Mucosa of descending colon (tissue), 3 donors: ENCODE results near the gene TRIO. TPM values are rescaled to one million over a fixed set of nuclear protein-coding genes. Genes with fewer than 3 reads are reported as not detected.

ENCODE experiments used
- ATAC-seq: fragments of 200-7000 bp; cut with Tn5 transposase; one replicate; pipeline ENCODE4 v1.9.1; 2020; ENCODE audit warnings: mild to moderate bottlenecking, moderate library complexity
- DNase-seq, 3 donors: peaks; one replicate each; pipeline ENCODE4 v3.0.0-alpha.2; 2020
- H3K36me3 ChIP-seq: fragments of 200-600 bp; one replicate; pipeline ENCODE4 v1.8.0; 2021; ENCODE audit warnings: low read depth, mild to moderate bottlenecking
- H3K4me1 ChIP-seq: fragments of 200-600 bp; one replicate; pipeline ENCODE4 v1.8.0; 2021; ENCODE audit warnings: low read depth, mild to moderate bottlenecking
- H3K4me3 ChIP-seq: fragments of 200-600 bp; one replicate; pipeline ENCODE4 v1.8.0; 2021; ENCODE audit warnings: mild to moderate bottlenecking
- H3K9me3 ChIP-seq: fragments of 200-600 bp; one replicate; pipeline ENCODE4 v1.8.0; 2021; ENCODE audit warnings: mild to moderate bottlenecking
- CTCF ChIP-seq: fragments of 200-600 bp; IDR thresholded peaks from one replicate; pipeline ENCODE4 v1.8.0; 2022; ENCODE audit warnings: antibody characterized with exemption, mild to moderate bottlenecking
- intact Hi-C, 2 donors: fragments of 100-400 bp; cut with DNase I in 1 of 2; cut with micrococcal nuclease in 1 of 2; formaldehyde crosslinking; loops; one replicate each; pipeline versions ENCODE4 v1.11.0 to v1.11.1; 2022; cut with DNase I, micrococcal nuclease
- total RNA-seq, 3 donors: library from RNA; stranded (reverse); fragmentation: NEBNext Ultra II Directional in 2 of 3; extraction: Animal tissue kit (Norgen Biotek cat#: 25700) in 2 of 3; gene quantifications; one replicate each; pipeline versions ENCODE4 v1.2.1 to v1.2.4, GENCODE V29; 2021 to 2023
- donor health status: DM: no; HTN: no; CAD: no; lungs with moderate emphysema.
- donor health status: DM: no; HTN: no; CAD: no.
- donor health status: DM: no; HTN: yes; CAD: no.

Gene TRIO
- total RNA-seq, 3 donors from 2014 or later, result 164 to 231 (median 168) TPM

DNA sequence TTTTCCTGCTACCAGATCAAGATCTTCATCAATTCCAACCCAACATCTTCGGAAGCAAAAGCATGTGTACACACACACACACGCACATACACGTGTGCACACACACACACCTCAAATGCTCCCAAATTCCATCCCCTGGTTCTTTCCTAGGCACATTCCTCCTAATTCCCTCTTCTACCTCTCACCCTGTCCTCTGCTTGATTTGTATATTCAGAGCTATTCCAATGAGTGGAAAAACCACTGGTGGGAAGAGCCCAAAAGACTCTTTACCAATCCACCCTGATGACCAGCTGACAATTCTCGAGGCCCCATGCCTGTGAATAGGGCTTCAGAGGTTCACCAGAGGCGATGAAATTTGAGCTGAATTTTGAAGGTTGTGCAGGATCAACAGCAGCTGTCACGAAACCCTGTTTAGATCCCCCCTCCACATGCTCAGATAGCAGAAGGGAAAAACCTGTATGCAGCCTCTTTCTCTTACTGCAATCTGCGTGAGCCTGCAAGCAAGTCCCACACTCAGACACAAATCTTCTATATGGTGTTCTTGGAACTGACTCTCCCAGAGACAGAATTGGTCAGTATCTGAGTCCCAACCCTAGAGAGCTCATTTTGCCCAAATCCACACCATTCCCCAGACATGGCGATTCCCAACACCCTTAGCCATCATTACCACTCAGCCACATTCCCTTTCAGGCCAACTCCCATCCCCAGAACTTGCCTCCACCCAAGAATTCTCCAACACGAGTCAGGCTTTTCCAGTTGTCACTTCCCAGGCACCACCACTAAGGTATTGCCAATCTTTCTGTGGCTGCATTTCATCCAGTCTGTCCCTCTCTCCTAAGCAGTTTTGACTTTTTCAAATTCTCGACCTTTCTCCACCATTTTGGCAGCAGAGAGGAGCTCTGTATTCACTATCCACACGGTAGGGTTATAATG, 4.3 kb upstream of the TRIO start:
- TF ChIP-seq CTCF, result no peak
- H3K4me3 ChIP-seq, result no peak overlapping the region
- no peaks in the 10 kb centered on the region for H3K36me3 ChIP-seq
- no peaks in the 10 kb centered on the region for H3K4me1 ChIP-seq
- H3K9me3 ChIP-seq, result no peaks in the 10 kb centered on the region
- ATAC-seq, result no peak
- intact Hi-C loops, result no loop called here
- no peak for DNase-seq

- no peak overlapping the region for H3K4me3 ChIP-seq
- no peak for TF ChIP-seq CTCF
- H3K9me3 ChIP-seq, result no peaks in the 10 kb centered on the region
- DNase-seq (no peak), ATAC-seq (no peak)
- H3K36me3 ChIP-seq, result no peaks in the 10 kb centered on the region
- peaks cover 14% of the 10 kb centered on the region for H3K4me1 ChIP-seq
- intact Hi-C loops, result loop anchor here (5.0 to 10.0 kb wide), 4 partner anchors 63 to 131 kb away; no protein-coding TSS in a partner anchor
These were observed 1.4 kb upstream of the TRIO start for GRCh38 chr5:14141764-14142163.

DNA sequence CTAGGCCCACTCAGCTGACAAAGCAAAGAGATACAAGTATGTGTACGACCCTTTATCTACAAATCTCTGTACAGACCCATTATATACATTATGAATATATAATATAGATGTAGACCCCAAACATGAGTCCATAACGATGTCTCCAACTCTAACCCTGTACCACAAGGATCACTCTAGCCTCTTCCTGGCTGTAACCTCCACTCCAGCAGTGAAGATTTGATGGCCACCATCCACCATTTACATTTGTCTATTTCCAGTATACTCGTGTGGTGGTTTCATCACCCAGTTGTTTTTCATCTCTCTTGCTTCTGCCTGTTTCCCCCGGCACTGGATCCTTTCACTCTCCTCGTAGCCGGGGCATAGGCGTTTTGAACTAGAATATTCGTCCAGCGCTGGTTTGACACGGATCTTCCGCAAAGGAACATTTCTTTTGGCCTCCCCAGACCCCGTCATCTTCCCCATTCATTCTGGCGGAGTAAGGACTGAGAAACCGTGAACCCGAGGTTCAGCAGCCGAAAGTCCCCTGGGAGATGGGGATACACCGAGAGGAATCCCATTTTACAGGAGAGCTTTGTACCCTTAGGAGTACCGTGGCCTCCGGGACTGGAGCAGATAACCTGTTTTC, 828 bp upstream of the TRIO start:
- no peak for TF ChIP-seq CTCF
- ATAC-seq, result no peak
- Histone ChIP-seq H3K4me3 (peak overlapping the region; percentile 37), H3K4me1 (peaks cover 20% of the 10 kb centered on the region), H3K9me3 (no peaks in the 10 kb centered on the region), H3K36me3 (no peaks in the 10 kb centered on the region)
- intact Hi-C loops, result loop anchor here (5.0 to 10.0 kb wide), 4 partner anchors 62 to 130 kb away; no protein-coding TSS in a partner anchor
- no peak for DNase-seq

- ATAC-seq (no peak), DNase-seq (no peak)
- H3K9me3 ChIP-seq, result no peaks in the 10 kb centered on the region
- peak overlapping the region; percentile 82 for H3K4me3 ChIP-seq
- intact Hi-C loops, result loop anchor here (5.0 to 10.0 kb wide), 4 partner anchors 61 to 129 kb away; no protein-coding TSS in a partner anchor
- peaks cover 31% of the 10 kb centered on the region for H3K4me1 ChIP-seq
- H3K36me3 ChIP-seq, result no peaks in the 10 kb centered on the region
- TF ChIP-seq CTCF, result no peak
These were observed 351 bp downstream of the TRIO start for GRCh38 chr5:14143546-14143840.

DNA sequence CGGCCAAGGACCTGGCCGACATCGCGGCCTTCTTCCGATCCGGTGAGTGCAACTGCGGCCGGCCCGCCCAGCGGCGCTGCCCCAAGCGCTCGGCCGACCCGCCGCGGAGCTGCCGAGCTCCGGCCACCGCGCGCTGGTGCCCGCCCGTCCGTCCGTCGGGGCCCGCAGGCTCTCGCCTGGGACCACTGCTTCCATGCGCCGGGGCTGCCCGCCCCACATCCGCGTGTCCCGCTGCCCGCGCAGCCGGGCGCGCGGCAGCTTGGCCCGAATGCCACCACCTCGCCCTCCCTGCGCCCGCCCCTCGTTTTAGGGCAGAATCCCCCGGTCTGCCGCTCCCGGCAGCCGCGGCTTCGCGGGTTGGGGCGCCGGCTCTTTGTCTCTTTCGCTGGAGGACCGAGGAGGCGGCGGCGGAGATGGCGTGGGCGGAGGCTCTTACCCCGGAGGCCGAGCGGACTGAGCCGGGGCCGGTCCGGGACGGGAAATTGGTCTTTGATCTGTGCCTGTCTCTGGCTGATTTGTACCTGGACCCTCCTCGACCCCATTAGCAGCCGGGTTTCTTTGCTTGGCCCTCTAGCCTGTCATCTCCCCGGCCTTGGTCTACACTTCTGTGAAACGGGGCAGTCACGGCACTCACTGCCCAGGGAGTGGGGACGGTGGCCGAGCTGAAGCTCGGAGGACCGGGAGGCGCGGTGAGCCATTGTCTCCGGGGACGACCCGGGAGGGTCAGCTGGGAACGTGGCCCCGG, 871 bp downstream of the TRIO start:
- intact Hi-C loops, result loop anchor here (5.0 to 10.0 kb wide), 4 partner anchors 61 to 128 kb away; no protein-coding TSS in a partner anchor
- Histone ChIP-seq H3K36me3 (no peaks in the 10 kb centered on the region), H3K4me3 (peak overlapping the region; percentile 82), H3K4me1 (peaks cover 36% of the 10 kb centered on the region), H3K9me3 (no peaks in the 10 kb centered on the region)
- DNase-seq, result peak; percentile 53 to 79 (median 72)
- no peak for TF ChIP-seq CTCF
- peak; percentile 22 for ATAC-seq
